Astrocyte of the spinal cord (primary cell): ENCODE results near the gene COX7B2.

Experiments
- DNase-seq: peaks from one replicate; pipeline ENCODE4 v3.0.0; 2011; ENCODE audit warnings: low read depth, low spot score
- H3K4me3 ChIP-seq: 2 replicates; pipeline ENCODE4 v1.5.1; 2011; ENCODE audit warnings: low read depth, mild to moderate bottlenecking, low read length, moderate library complexity
- CTCF ChIP-seq: IDR thresholded peaks from 2 replicates; pipeline ENCODE4 v1.5.1; 2012; ENCODE audit warnings: low read depth, mild to moderate bottlenecking, low read length, inconsistent platforms
- in situ Hi-C: cut with HindIII; loops from 2 replicates; pipeline ENCODE4 v1.10.0; 2017; ENCODE audit warnings: low sequenced_read_pairs

Gene COX7B2

GRCh38 chr4:46909078-46909477 lies at the start of gene COX7B2:
TSS of gene COX7B2 (minus strand) at chr4:46909245. CDS start at chr4:46735192, 174,053 bp downstream.
- in situ Hi-C loops, result no loop called here
- TF ChIP-seq CTCF, result no peak
- DNase-seq, result no peak
- H3K4me3 ChIP-seq, result no peak within 1 kb of the TSS

- in situ Hi-C loops, result no loop called here
- no peak for DNase-seq
- H3K4me3 ChIP-seq, result no peak overlapping the region
- TF ChIP-seq CTCF, result no peak
Measured at GRCh38 chr4:46956451-46956850, 47.4 kb upstream of the COX7B2 start.

- H3K4me3 ChIP-seq, result no peak overlapping the region
- TF ChIP-seq CTCF, result no peak
- in situ Hi-C loops, result no loop called here
- DNase-seq, result no peak
Measured at GRCh38 chr4:46955601-46956000, 46.6 kb upstream of the COX7B2 start.

- in situ Hi-C loops, result no loop called here
- DNase-seq, result no peak
- no peak for TF ChIP-seq CTCF
- no peak overlapping the region for H3K4me3 ChIP-seq
Measured at GRCh38 chr4:46954643-46955042, 45.6 kb upstream of the COX7B2 start.

- TF ChIP-seq CTCF, result no peak
- in situ Hi-C loops, result no loop called here
- no peak for DNase-seq
Measured at GRCh38 chr4:46953564-46953963, 44.5 kb upstream of the COX7B2 start.

GRCh38 chr4:46952451-46952850 lies 43.4 kb upstream of the COX7B2 start:
- in situ Hi-C loops, result no loop called here
- H3K4me3 ChIP-seq, result no peak overlapping the region
- no peak for TF ChIP-seq CTCF
- no peak for DNase-seq

More at GRCh38 chr4:46953564-46953963, 44.5 kb upstream of the COX7B2 start:
- no peak overlapping the region for H3K4me3 ChIP-seq

- in situ Hi-C loops, result no loop called here
- H3K4me3 ChIP-seq, result no peak overlapping the region
- no peak for DNase-seq
- no peak for TF ChIP-seq CTCF
Measured at GRCh38 chr4:46950826-46951225, 41.8 kb upstream of the COX7B2 start.
